ENCODE measurements around the gene RTF1.
"Not testable (repeated sequence)": the region's sequence is repeated elsewhere in the genome, so short reads cannot be mapped to it uniquely, and the experiment has no call there.

Gene RTF1

GRCh38 chr15:41416742-41417417 lies at the start of gene RTF1:
Gene RTF1, plus strand, starts transcription at chr15:41417095. Its CDS starts 21 bp downstream, at chr15:41417116.
- peak; percentile 78 for DNase-seq

GRCh38 chr15:41367418-41367817 lies 49.5 kb upstream of the RTF1 start:
- DNase-seq, result no peak

- no peak for DNase-seq
Measured at GRCh38 chr15:41377978-41378377, 38.9 kb upstream of the RTF1 start.

- DNase-seq, result not testable (repeated sequence)
Measured at GRCh38 chr15:41383974-41384749, 32.7 kb upstream of the RTF1 start.

- DNase-seq, result no peak
Measured at GRCh38 chr15:41387646-41388045, 29.2 kb upstream of the RTF1 start.

GRCh38 chr15:41392659-41393058 lies 24.2 kb upstream of the RTF1 start:
- DNase-seq, result no peak

GRCh38 chr15:41394924-41395323 lies 22.0 kb upstream of the RTF1 start:
- DNase-seq, result no peak

- no peak for DNase-seq
Measured at GRCh38 chr15:41396111-41396510, 20.8 kb upstream of the RTF1 start.

GRCh38 chr15:41401904-41402267 lies 15.0 kb upstream of the RTF1 start:
- DNase-seq, result no peak

- DNase-seq, result no peak
Measured at GRCh38 chr15:41407341-41407740, 9.6 kb upstream of the RTF1 start.

- DNase-seq, result no peak
Measured at GRCh38 chr15:41408234-41408641, 8.7 kb upstream of the RTF1 start.

- DNase-seq, result no peak
Measured at GRCh38 chr15:41411031-41411430, 5.9 kb upstream of the RTF1 start.

GRCh38 chr15:41411441-41411840 lies 5.5 kb upstream of the RTF1 start:
- DNase-seq, result no peak

GRCh38 chr15:41416128-41416741 lies 660 bp upstream of the RTF1 start:
- DNase-seq, result no peak

- DNase-seq, result no peak
Measured at GRCh38 chr15:41417418-41418195, 712 bp downstream of the RTF1 start.

- DNase-seq, result no peak
Measured at GRCh38 chr15:41423979-41424659, 7.2 kb downstream of the RTF1 start.

GRCh38 chr15:41424809-41425208 lies 7.9 kb downstream of the RTF1 start:
- no peak for DNase-seq

GRCh38 chr15:41425907-41426306 lies 9.0 kb downstream of the RTF1 start:
- DNase-seq, result not testable (repeated sequence)

GRCh38 chr15:41429003-41429890 lies 12.4 kb downstream of the RTF1 start:
- DNase-seq, result no peak

- no peak for DNase-seq
Measured at GRCh38 chr15:41435037-41435786, 18.3 kb downstream of the RTF1 start.

- DNase-seq, result no peak
Measured at GRCh38 chr15:41437448-41437847, 20.6 kb downstream of the RTF1 start.

Measured in NCI-H2107 (cell line).